CD14-positive monocyte (primary cell): ENCODE data around the gene KCNK6. TPM values are rescaled to one million over a fixed set of nuclear protein-coding genes. Genes with fewer than 3 reads are reported as not detected.

Experiments used
- DNase-seq, 3 donors: peaks; one replicate each; pipeline ENCODE4 v3.0.0-alpha.2; 2011 to 2022
- H2AFZ ChIP-seq: 2 replicates; pipeline ENCODE4 v1.6.0; 2012; ENCODE audit warnings: mild to moderate bottlenecking, low read depth, low read length, inconsistent platforms; ENCODE audit not compliant: insufficient read depth, poor library complexity, severe bottlenecking
- H3K27ac ChIP-seq, 2 donors: 1 replicate in 1 of 2; 2 replicates in 1 of 2; pipeline ENCODE4 v1.5.1; 2012 to 2013; ENCODE audit warnings: low read length in 2 of 2, control low read depth in 1 of 2, inconsistent platforms in 1 of 2, low read depth in 1 of 2, mild to moderate bottlenecking in 1 of 2
- H3K27me3 ChIP-seq, 2 donors: one replicate each; pipeline versions ENCODE4 v1.6.0 to v1.6.1; 2011 to 2013; ENCODE audit warnings: low read length in 2 of 2; ENCODE audit not compliant: control insufficient read depth in 2 of 2, insufficient read depth in 2 of 2
- H3K36me3 ChIP-seq, 2 donors: replicated peaks in 1 of 2; 1 replicate in 1 of 2; 2 replicates in 1 of 2; pipeline versions ENCODE4 v1.5.1 to v1.6.1; 2012 to 2013; ENCODE audit warnings: low read length in 2 of 2, control low read depth in 1 of 2, inconsistent platforms in 1 of 2, mild to moderate bottlenecking in 1 of 2; ENCODE audit not compliant: insufficient read depth in 2 of 2, control insufficient read depth in 1 of 2
- H3K4me1 ChIP-seq, 2 donors: 1 replicate in 1 of 2; 2 replicates in 1 of 2; pipeline versions ENCODE4 v1.5.1 to v1.6.1; 2012 to 2013; ENCODE audit warnings: low read length in 2 of 2, control low read depth in 1 of 2, inconsistent platforms in 1 of 2, mild to moderate bottlenecking in 1 of 2, moderate library complexity in 1 of 2; ENCODE audit not compliant: insufficient read depth in 2 of 2, control insufficient read depth in 1 of 2
- H3K4me2 ChIP-seq: replicated peaks from 2 replicates; pipeline ENCODE3; 2012; ENCODE audit warnings: low read length, moderate library complexity, mild to moderate bottlenecking; ENCODE audit not compliant: poor library complexity, severe bottlenecking; ENCODE audit errors: extremely low read depth
- H3K4me3 ChIP-seq, 3 experiments: fragments of 200-600 bp in 1 of 3; sonication (generic) in 1 of 3; replicated peaks in 1 of 3; 1 replicate in 2 of 3; 2 replicates in 1 of 3; pipeline ENCODE4 v1.5.1; 2011 to 2013; ENCODE audit warnings: low read length in 3 of 3, mild to moderate bottlenecking in 3 of 3, control low read depth in 2 of 3, low read depth in 2 of 3, inconsistent platforms in 1 of 3, moderate library complexity in 1 of 3
- H3K79me2 ChIP-seq: 2 replicates; pipeline ENCODE4 v1.6.0; 2012; ENCODE audit warnings: mild to moderate bottlenecking, control low read depth, inconsistent platforms, low read length, moderate library complexity; ENCODE audit not compliant: insufficient read depth
- H3K9ac ChIP-seq: 2 replicates; pipeline ENCODE4 v1.6.0; 2017; ENCODE audit warnings: low read length, mild to moderate bottlenecking; ENCODE audit not compliant: insufficient read depth, poor library complexity, severe bottlenecking
- H3K9me3 ChIP-seq, 2 donors: replicated peaks in 1 of 2; 1 replicate in 1 of 2; 2 replicates in 1 of 2; pipeline versions ENCODE4 v1.5.1 to v1.6.1; 2012 to 2013; ENCODE audit warnings: low read length in 2 of 2, control low read depth in 1 of 2; ENCODE audit not compliant: control insufficient read depth in 1 of 2, insufficient read depth in 1 of 2
- H4K20me1 ChIP-seq: 2 replicates; pipeline ENCODE4 v1.6.0; 2012; ENCODE audit warnings: mild to moderate bottlenecking, low read length, control low read depth, moderate library complexity; ENCODE audit not compliant: insufficient read depth
- H3K27ac Mint-ChIP-seq, 7 donors: one replicate each; pipeline ENCODE4 v1.8.0; 2020; ENCODE audit warnings: mild to moderate bottlenecking in 7 of 7, mixed read lengths in 7 of 7, moderate library complexity in 6 of 7, inconsistent platforms in 2 of 7
- H3K27me3 Mint-ChIP-seq, 3 donors: one replicate each; pipeline ENCODE4 v1.8.0; 2021 to 2022; ENCODE audit warnings: low read depth in 3 of 3, mild to moderate bottlenecking in 3 of 3, mixed read lengths in 3 of 3, moderate library complexity in 3 of 3, inconsistent platforms in 1 of 3
- H3K36me3 Mint-ChIP-seq, 2 donors: one replicate each; pipeline ENCODE4 v1.8.0; 2020; ENCODE audit warnings: mixed read lengths in 2 of 2, inconsistent platforms in 1 of 2, mild to moderate bottlenecking in 1 of 2
- H3K4me1 Mint-ChIP-seq: one replicate; pipeline ENCODE4 v1.8.0; 2020; ENCODE audit warnings: mild to moderate bottlenecking, mixed read lengths
- H3K4me3 Mint-ChIP-seq, 2 donors: one replicate each; pipeline ENCODE4 v1.8.0; 2020; ENCODE audit warnings: mild to moderate bottlenecking in 2 of 2, mixed read lengths in 2 of 2, moderate library complexity in 1 of 2
- H3K9me3 Mint-ChIP-seq, 7 donors: one replicate each; pipeline ENCODE4 v1.8.0; 2020 to 2022; ENCODE audit warnings: mixed read lengths in 7 of 7, mild to moderate bottlenecking in 6 of 7, moderate library complexity in 6 of 7, inconsistent platforms in 2 of 7
- WGBS: methylation state at CpG from one replicate; pipeline ENCODE4 v1.1.5; 2013; ENCODE audit warnings: missing lambda C conversion rate; ENCODE audit not compliant: insufficient coverage; 5-methylcytosine and 5-hydroxymethylcytosine counted together
- intact Hi-C, 2 donors: fragments of 100-400 bp; cut with micrococcal nuclease; formaldehyde crosslinking; loops; one replicate each; pipeline versions ENCODE4 v1.15.0 to v1.15.1; 2023
- polyA plus RNA-seq, 3 donors: library from polyadenylated mRNA; depleted of rRNA in 1 of 3; unstranded in 2 of 3; stranded (reverse) in 1 of 3; fragments of 300-500 nt in 2 of 3; fragments of >200 nt in 1 of 3; fragmentation: Illumina TruSeq in 2 of 3; gene quantifications; 1 replicate in 2 of 3; 2 replicates in 1 of 3; pipeline ENCODE4 v1.2.3, GENCODE V29; 2012 to 2021
- TF ChIP-seq, protein P1 (sequence below): fragments of 200-600 bp; IDR thresholded peaks from one replicate; pipeline ENCODE4 v1.8.0; 2022; ENCODE audit warnings: antibody characterized with exemption, mild to moderate bottlenecking

KCNK6 gene
- polyA plus RNA-seq, 3 donors = 7.3 to 21.5 (median 8.7) TPM

DNA sequence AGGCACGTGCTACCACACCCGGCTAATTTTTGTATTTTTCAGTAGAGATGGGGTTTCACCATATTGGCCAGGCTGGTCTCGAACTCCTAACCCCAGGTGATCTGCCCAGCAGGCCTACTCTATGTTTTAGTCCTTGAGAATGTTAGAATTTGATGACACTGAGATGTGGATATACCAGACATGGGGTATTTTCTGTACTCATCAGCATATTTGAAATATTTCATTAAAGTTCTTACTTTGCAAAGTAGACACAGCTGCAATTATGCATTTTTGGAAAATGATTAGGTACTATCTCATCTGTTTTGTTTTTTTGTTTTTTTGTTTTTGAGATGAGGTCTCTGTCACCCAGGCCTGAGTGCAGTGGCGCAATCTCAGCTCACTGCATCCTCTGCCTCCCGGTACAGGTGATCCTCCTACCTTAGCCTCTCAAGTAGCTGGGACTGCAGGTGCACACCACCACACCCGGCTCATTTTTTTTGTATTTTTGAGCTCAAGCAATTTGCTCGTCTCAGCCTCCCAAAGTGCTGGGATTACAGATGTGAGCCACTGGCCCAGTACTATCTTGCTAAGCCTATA, 42.6 kb upstream of the KCNK6 start:
- TF ChIP-seq, protein P1, sequence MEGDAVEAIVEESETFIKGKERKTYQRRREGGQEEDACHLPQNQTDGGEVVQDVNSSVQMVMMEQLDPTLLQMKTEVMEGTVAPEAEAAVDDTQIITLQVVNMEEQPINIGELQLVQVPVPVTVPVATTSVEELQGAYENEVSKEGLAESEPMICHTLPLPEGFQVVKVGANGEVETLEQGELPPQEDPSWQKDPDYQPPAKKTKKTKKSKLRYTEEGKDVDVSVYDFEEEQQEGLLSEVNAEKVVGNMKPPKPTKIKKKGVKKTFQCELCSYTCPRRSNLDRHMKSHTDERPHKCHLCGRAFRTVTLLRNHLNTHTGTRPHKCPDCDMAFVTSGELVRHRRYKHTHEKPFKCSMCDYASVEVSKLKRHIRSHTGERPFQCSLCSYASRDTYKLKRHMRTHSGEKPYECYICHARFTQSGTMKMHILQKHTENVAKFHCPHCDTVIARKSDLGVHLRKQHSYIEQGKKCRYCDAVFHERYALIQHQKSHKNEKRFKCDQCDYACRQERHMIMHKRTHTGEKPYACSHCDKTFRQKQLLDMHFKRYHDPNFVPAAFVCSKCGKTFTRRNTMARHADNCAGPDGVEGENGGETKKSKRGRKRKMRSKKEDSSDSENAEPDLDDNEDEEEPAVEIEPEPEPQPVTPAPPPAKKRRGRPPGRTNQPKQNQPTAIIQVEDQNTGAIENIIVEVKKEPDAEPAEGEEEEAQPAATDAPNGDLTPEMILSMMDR = no peak
- 92% methylated on average over 4 of the region's 7 CpGs for WGBS

DNA sequence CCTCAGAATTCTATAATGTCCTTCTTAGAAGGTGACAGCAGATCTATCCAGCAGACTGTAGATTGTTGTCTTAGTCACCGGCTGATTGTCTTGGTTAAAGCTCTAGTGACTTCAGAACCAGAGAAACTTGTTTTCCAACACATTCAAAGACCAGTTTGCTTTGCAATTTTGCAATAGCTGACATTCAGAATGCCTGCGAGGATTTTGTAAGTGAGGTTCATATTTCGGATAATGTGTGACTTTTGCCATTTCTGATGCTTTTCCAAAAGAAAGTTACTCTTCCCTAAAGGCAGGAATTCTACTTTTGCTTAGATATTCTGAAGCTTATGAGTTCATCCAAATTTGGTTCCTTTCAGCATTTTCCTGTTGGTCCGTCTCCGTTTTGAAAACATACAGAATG, 42.1 kb upstream of the KCNK6 start:
- DNase-seq = no peak
- no peak overlapping the region for H3K4me2 ChIP-seq
- Mint-ChIP-seq H3K36me3 (peaks cover 19 to 32% of the 10 kb centered on the region in 2 donors), H3K4me1 (peaks cover 6% of the 10 kb centered on the region), H3K9me3 (no peaks in the 10 kb centered on the region), H3K27me3 (no peaks in the 10 kb centered on the region), H3K4me3 (no peak overlapping the region), H3K27ac (no peak overlapping the region)
- H3K4me3 ChIP-seq = no peak overlapping the region
- peaks cover 30% of the 10 kb centered on the region for H4K20me1 ChIP-seq
- no peak overlapping the region for H3K9ac ChIP-seq
- H3K27ac ChIP-seq = no peak overlapping the region
- H2AFZ ChIP-seq = no peak overlapping the region
- no peaks in the 10 kb centered on the region for H3K9me3 ChIP-seq
- TF ChIP-seq, protein P1 = no peak
- peaks cover 0 to 11% of the 10 kb centered on the region in 2 donors for H3K36me3 ChIP-seq
- intact Hi-C loops = no loop called here
- 94% methylated on average over 2 of the region's 5 CpGs for WGBS
- peaks cover 16% of the 10 kb centered on the region for H3K79me2 ChIP-seq
- no peaks in the 10 kb centered on the region for H3K4me1 ChIP-seq
- no peaks in the 10 kb centered on the region for H3K27me3 ChIP-seq

More for the DNA sequence above, 42.6 kb upstream of the KCNK6 start:
- H3K27ac Mint-ChIP-seq = no peak overlapping the region
- DNase-seq = no peak
- no peak overlapping the region for H3K4me2 ChIP-seq
- no peak overlapping the region for H3K27ac ChIP-seq
- H3K36me3 Mint-ChIP-seq = peaks cover 17 to 34% of the 10 kb centered on the region in 2 donors
- no peak overlapping the region for H3K9ac ChIP-seq
- no peaks in the 10 kb centered on the region for H3K27me3 Mint-ChIP-seq
- intact Hi-C loops = no loop called here
- H3K79me2 ChIP-seq = peaks cover 20% of the 10 kb centered on the region
- no peaks in the 10 kb centered on the region for H3K9me3 Mint-ChIP-seq
- H2AFZ ChIP-seq = no peak overlapping the region
- no peak overlapping the region for H3K4me3 Mint-ChIP-seq
- no peaks in the 10 kb centered on the region for H3K4me1 ChIP-seq
- H4K20me1 ChIP-seq = peaks cover 34% of the 10 kb centered on the region
- H3K27me3 ChIP-seq = no peaks in the 10 kb centered on the region
- no peaks in the 10 kb centered on the region for H3K9me3 ChIP-seq
- peaks cover 6% of the 10 kb centered on the region for H3K4me1 Mint-ChIP-seq
- H3K36me3 ChIP-seq = peaks cover 0 to 11% of the 10 kb centered on the region in 2 donors
- H3K4me3 ChIP-seq = no peak overlapping the region
